H9 (cell line): ENCODE data around the gene SMAD7. TPM values are rescaled to one million over a fixed set of nuclear protein-coding genes. Genes with fewer than 3 reads are reported as not detected.

ENCODE experiments used
- DNase-seq: peaks from one replicate; pipeline ENCODE4 v3.0.0-alpha.2; 2017
- H2AFZ ChIP-seq: one replicate; pipeline ENCODE4 v1.6.1; 2013; ENCODE audit warnings: mild to moderate bottlenecking, low read length, control low read depth, moderate library complexity
- H2AK5ac ChIP-seq: 2 replicates; pipeline ENCODE4 v1.6.1; 2013; ENCODE audit warnings: low read length, control low read depth, mixed read lengths; ENCODE audit not compliant: insufficient read length
- H2BK120ac ChIP-seq: one replicate; pipeline ENCODE4 v1.6.1; 2013; ENCODE audit warnings: low read depth, mild to moderate bottlenecking, low read length, control low read depth, inconsistent platforms; ENCODE audit not compliant: poor library complexity, severe bottlenecking
- H2BK12ac ChIP-seq: 2 replicates; pipeline ENCODE4 v1.6.1; 2013; ENCODE audit warnings: low read length, control low read depth, mixed read lengths, low read depth; ENCODE audit not compliant: insufficient read length
- H2BK15ac ChIP-seq: 2 replicates; pipeline ENCODE4 v1.6.1; 2013; ENCODE audit warnings: low read depth, low read length, control low read depth
- H2BK20ac ChIP-seq: one replicate; pipeline ENCODE4 v1.6.1; 2013; ENCODE audit warnings: low read depth, mild to moderate bottlenecking, low read length, control low read depth, inconsistent platforms; ENCODE audit not compliant: poor library complexity, severe bottlenecking
- H2BK5ac ChIP-seq: 2 replicates; pipeline ENCODE4 v1.6.1; 2013; ENCODE audit warnings: low read length, control low read depth, mixed read lengths; ENCODE audit not compliant: insufficient read length
- H3K14ac ChIP-seq: 2 replicates; pipeline ENCODE4 v1.6.1; 2013; ENCODE audit warnings: low read length, control low read depth; ENCODE audit not compliant: insufficient read depth
- H3K18ac ChIP-seq: 2 replicates; pipeline ENCODE4 v1.6.1; 2013; ENCODE audit warnings: low read depth, mild to moderate bottlenecking, mixed read lengths, low read length, control low read depth; ENCODE audit not compliant: insufficient read length
- H3K23ac ChIP-seq: 2 replicates; pipeline ENCODE4 v1.6.1; 2013; ENCODE audit warnings: low read length, control low read depth, mixed read lengths, low read depth; ENCODE audit not compliant: insufficient read length
- H3K23me2 ChIP-seq: 2 replicates; pipeline ENCODE4 v1.6.1; 2013; ENCODE audit warnings: low read depth, mild to moderate bottlenecking, mixed read lengths, low read length, control low read depth; ENCODE audit not compliant: insufficient read length, poor library complexity, severe bottlenecking
- H3K27ac ChIP-seq: 2 replicates; pipeline ENCODE4 v1.5.1; 2013; ENCODE audit warnings: low read length, control low read depth, mixed read lengths, low read depth; ENCODE audit not compliant: insufficient read length
- H3K27me3 ChIP-seq: 2 replicates; pipeline ENCODE4 v1.6.1; 2013; ENCODE audit warnings: low read length, control low read depth, inconsistent platforms; ENCODE audit not compliant: insufficient read depth
- H3K4ac ChIP-seq: 2 replicates; pipeline ENCODE4 v1.6.1; 2013; ENCODE audit warnings: low read depth, mild to moderate bottlenecking, control low read depth, inconsistent platforms, low read length, moderate library complexity
- H3K4me1 ChIP-seq: 2 replicates; pipeline ENCODE4 v1.6.1; 2013; ENCODE audit warnings: low read length, control low read depth, inconsistent platforms; ENCODE audit not compliant: insufficient read depth
- H3K4me2 ChIP-seq: 2 replicates; pipeline ENCODE4 v1.6.1; 2013; ENCODE audit warnings: low read length, control low read depth, mixed read lengths; ENCODE audit not compliant: insufficient read length, insufficient read depth
- H3K56ac ChIP-seq: 2 replicates; pipeline ENCODE4 v1.6.1; 2013; ENCODE audit warnings: low read depth, mild to moderate bottlenecking, mixed read lengths, low read length, control low read depth; ENCODE audit not compliant: insufficient read length
- H3K79me1 ChIP-seq: 2 replicates; pipeline ENCODE4 v1.6.1; 2013; ENCODE audit warnings: low read depth, mild to moderate bottlenecking, moderate library complexity, low read length, control low read depth, inconsistent platforms; ENCODE audit not compliant: insufficient read depth, poor library complexity, severe bottlenecking
- H3K79me2 ChIP-seq: 2 replicates; pipeline ENCODE4 v1.6.1; 2013; ENCODE audit warnings: low read length, control low read depth, inconsistent platforms; ENCODE audit not compliant: insufficient read depth
- H3K9ac ChIP-seq: 2 replicates; pipeline ENCODE4 v1.6.1; 2013; ENCODE audit warnings: low read length, control low read depth, mixed read lengths; ENCODE audit not compliant: insufficient read length; ENCODE audit errors: extremely low read depth
- H3K9me3 ChIP-seq: one replicate; pipeline ENCODE4 v1.6.1; 2013; ENCODE audit warnings: low read depth, low read length, inconsistent platforms; ENCODE audit not compliant: control insufficient read depth
- H3T11ph ChIP-seq: one replicate; pipeline ENCODE4 v1.6.1; 2013; ENCODE audit warnings: mild to moderate bottlenecking, low read length, control low read depth, inconsistent platforms
- H4K20me1 ChIP-seq: one replicate; pipeline ENCODE4 v1.6.1; 2013; ENCODE audit not compliant: control insufficient read depth, insufficient read length, insufficient read depth
- H4K5ac ChIP-seq: 2 replicates; pipeline ENCODE4 v1.6.1; 2013; ENCODE audit warnings: low read depth, mild to moderate bottlenecking, mixed read lengths, low read length, control low read depth; ENCODE audit not compliant: insufficient read length
- H4K8ac ChIP-seq: replicated peaks from 2 replicates; pipeline ENCODE4 v1.6.1; 2013; ENCODE audit warnings: low read length, control low read depth, mixed read lengths, low read depth; ENCODE audit not compliant: insufficient read length
- H4K91ac ChIP-seq: 2 replicates; pipeline ENCODE4 v1.6.1; 2013; ENCODE audit warnings: low read depth, mild to moderate bottlenecking, moderate library complexity, mixed read lengths, low read length, control low read depth; ENCODE audit not compliant: insufficient read length
- H3K27ac Mint-ChIP-seq, 3 experiments: 2 replicates in 2 of 3; 3 replicates in 1 of 3; pipeline ENCODE4 v1.8.0; 2020 to 2021; ENCODE audit warnings: mixed read lengths in 3 of 3, mild to moderate bottlenecking in 1 of 3, moderate library complexity in 1 of 3
- H3K27me3 Mint-ChIP-seq: 2 replicates; pipeline ENCODE4 v1.8.0; 2021; ENCODE audit warnings: low read depth, mild to moderate bottlenecking, moderate library complexity, mixed read lengths
- H3K36me3 Mint-ChIP-seq, 3 experiments: 2 replicates in 2 of 3; 3 replicates in 1 of 3; pipeline ENCODE4 v1.8.0; 2020 to 2021; ENCODE audit warnings: low read depth in 3 of 3, mixed read lengths in 3 of 3; ENCODE audit not compliant: insufficient read depth in 1 of 3
- H3K4me1 Mint-ChIP-seq, 2 experiments: 2 replicates each; pipeline ENCODE4 v1.8.0; 2020; ENCODE audit warnings: mixed read lengths in 2 of 2
- H3K4me3 Mint-ChIP-seq, 2 experiments: 2 replicates in 1 of 2; 3 replicates in 1 of 2; pipeline ENCODE4 v1.8.0; 2020 to 2021; ENCODE audit warnings: mild to moderate bottlenecking in 2 of 2, mixed read lengths in 2 of 2, moderate library complexity in 1 of 2
- H3K9me3 Mint-ChIP-seq, 2 experiments: 2 replicates in 1 of 2; 3 replicates in 1 of 2; pipeline ENCODE4 v1.8.0; 2020; ENCODE audit warnings: mild to moderate bottlenecking in 2 of 2, mixed read lengths in 2 of 2, moderate library complexity in 1 of 2
- CTCF ChIP-seq: fragments of 200-600 bp; sonication (generic); conservative IDR thresholded peaks from 3 replicates; pipeline ENCODE4 v1.8.0; 2021; ENCODE audit warnings: antibody characterized with exemption, mild to moderate bottlenecking
- WGBS: extraction: QIAGEN DNeasy Blood & Tissue Kit; methylation state at CpG from one replicate; pipeline ENCODE4 v1.1.7; 2013; ENCODE audit warnings: missing lambda C conversion rate, low lambda C conversion rate, mixed read lengths; ENCODE audit not compliant: insufficient read length; ENCODE audit errors: extremely low coverage; 5-methylcytosine and 5-hydroxymethylcytosine counted together
- total RNA-seq: library from RNA; stranded (reverse); gene quantifications from 2 replicates; pipeline ENCODE4 v1.2.1, GENCODE V29; 2021

Gene SMAD7
- total RNA-seq, 1 experiment from 2014 or later: 27.7 TPM

- WGBS: no CpG with 5 or more reads among the region's 6 CpGs
- H3K36me3 Mint-ChIP-seq: no peaks in the 10 kb centered on the region; a peak in 1 of 7 replicates
- peak overlapping the region; percentile 97 for H2BK12ac ChIP-seq
- H4K5ac ChIP-seq: no peak overlapping the region
- peaks cover 75 to 77% of the 10 kb centered on the region in 2 experiments for H3K4me1 Mint-ChIP-seq
- H2BK5ac ChIP-seq: no peak overlapping the region
- H3K14ac ChIP-seq: peak overlapping the region; percentile 54; the same call in 1 of the 2 replicates
- H2AK5ac ChIP-seq: peak overlapping the region; percentile 76
- peak overlapping the region; percentile 64 for H3K4me2 ChIP-seq
- peak overlapping the region in 1 of 2 experiments; percentile 52; a peak in 1 of 5 replicates for H3K4me3 Mint-ChIP-seq
- H2BK20ac ChIP-seq: no peak overlapping the region
- H3K27me3 Mint-ChIP-seq: peaks cover 16% of the 10 kb centered on the region
- H4K91ac ChIP-seq: no peak overlapping the region
- H2AFZ ChIP-seq: no peak overlapping the region
- no peaks in the 10 kb centered on the region; a peak in 1 of 5 replicates for H3K9me3 Mint-ChIP-seq
- no peak for TF ChIP-seq CTCF
- H4K8ac ChIP-seq: peak overlapping the region; percentile 44
- H3K79me1 ChIP-seq: no peaks in the 10 kb centered on the region
- no peak overlapping the region for H3K4ac ChIP-seq
- H3K9ac ChIP-seq: no peak overlapping the region
- no peak overlapping the region for H3K23ac ChIP-seq
- H2BK15ac ChIP-seq: no peak overlapping the region
- H3K18ac ChIP-seq: peak overlapping the region; percentile 67
- H3K4me1 ChIP-seq: peaks cover 23% of the 10 kb centered on the region
- H3K9me3 ChIP-seq: no peaks in the 10 kb centered on the region
- H3K27ac ChIP-seq: peak overlapping the region; percentile 88
- no peak overlapping the region for H3K56ac ChIP-seq
- H3K23me2 ChIP-seq: peaks cover 3% of the 10 kb centered on the region
- DNase-seq: no peak
- peak overlapping the region; percentile 75 for H2BK120ac ChIP-seq
- H3T11ph ChIP-seq: peak overlapping the region; percentile 63
- peak overlapping the region in 2 of 3 experiments; percentile 90 to 97; a peak in 5 of 7 replicates for H3K27ac Mint-ChIP-seq
- H3K27me3 ChIP-seq: no peaks in the 10 kb centered on the region; the same call in 1 of the 2 replicates
- H4K20me1 ChIP-seq: no peaks in the 10 kb centered on the region
- H3K79me2 ChIP-seq: no peaks in the 10 kb centered on the region; the same call in 1 of the 2 replicates
Observed at GRCh38 chr18:48958951-48959350, 8.2 kb upstream of the SMAD7 start.
